Activated CD4-positive, CD25-positive, alpha-beta regulatory T cell treated with anti-CD3 and anti-CD28 coated beads, Interleukin-2, amount 50 U/mL, for 72 hours (primary cell): Measurements from ENCODE around the gene NAV2.
"Not testable (repeated sequence)": the region's sequence is repeated elsewhere in the genome, so short reads cannot be mapped to it uniquely, and the experiment has no call there.

Source experiments
- DNase-seq: peaks from one replicate; pipeline ENCODE4 v3.0.0; 2021

NAV2 gene

DNA sequence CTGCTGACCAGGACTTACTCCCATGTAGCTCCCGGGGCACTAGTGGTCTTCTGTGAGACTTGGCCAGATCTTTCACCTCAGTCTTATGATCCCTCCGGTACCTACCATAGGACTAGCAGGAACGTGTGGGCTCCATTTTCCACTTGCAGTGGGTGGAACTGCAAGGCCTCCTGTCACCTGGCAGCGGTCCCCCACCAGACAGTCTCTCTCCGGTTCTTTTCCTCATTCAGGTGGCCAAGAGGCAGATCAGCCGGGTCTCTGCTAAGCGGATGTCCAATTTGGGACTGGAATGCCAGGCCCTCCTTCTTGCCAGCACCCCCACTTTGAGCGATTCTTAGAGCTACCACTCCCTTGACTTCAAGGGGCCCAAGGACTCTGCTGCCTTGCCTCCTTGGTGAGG lies 158.9 kb downstream of the NAV2 start:
- no peak for DNase-seq

DNA sequence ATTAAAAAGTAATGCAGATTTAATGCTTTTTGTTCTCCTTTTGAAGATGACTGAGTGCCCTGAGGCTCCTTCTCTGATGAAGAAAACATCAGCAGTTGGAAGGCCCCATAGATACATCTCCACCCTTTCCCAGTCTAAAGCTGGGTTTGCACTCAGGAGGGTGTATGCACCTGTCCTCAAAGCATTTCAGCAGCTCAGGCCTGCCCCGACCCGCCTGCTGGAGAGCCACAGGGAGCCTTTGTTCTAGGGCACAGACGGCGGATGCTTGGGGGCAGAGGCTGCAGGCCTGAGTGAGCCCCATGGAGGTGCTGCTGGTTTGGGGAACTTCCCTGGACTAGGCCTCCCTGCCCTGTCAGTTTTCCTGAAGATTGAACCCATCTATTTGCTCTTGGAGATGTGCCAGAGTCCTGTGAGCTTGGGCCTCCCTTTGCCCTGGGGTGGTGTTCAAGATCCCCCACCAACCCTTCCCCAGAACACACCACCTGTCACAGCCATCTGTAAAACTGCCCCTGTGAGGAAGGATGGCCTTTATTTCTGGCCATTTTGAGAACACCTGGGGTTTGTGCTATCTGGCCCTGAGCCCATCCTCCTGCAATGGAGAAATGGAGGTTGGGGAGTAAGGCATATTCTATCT lies 160.0 kb downstream of the NAV2 start:
- DNase-seq: no peak

DNA sequence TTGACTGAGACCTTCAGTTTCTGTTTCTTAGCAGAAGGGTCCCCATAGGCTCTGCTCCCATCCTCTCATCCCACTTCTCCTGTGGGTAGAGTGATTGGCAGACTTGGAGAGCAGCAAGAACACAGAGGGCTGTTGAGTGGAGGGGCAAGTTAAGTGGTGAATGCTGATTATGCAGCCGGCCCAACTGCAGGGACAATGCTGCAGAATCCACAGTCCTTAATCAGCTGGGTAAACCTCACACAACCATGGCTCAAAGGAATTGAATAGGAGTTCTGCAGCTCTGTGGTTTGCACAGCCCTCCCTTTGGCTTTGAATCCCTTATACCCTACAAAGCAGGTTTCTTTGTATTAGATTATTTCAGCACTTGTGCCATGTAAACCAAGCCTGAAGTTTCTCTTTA lies 161.1 kb downstream of the NAV2 start:
- DNase-seq: no peak

DNA sequence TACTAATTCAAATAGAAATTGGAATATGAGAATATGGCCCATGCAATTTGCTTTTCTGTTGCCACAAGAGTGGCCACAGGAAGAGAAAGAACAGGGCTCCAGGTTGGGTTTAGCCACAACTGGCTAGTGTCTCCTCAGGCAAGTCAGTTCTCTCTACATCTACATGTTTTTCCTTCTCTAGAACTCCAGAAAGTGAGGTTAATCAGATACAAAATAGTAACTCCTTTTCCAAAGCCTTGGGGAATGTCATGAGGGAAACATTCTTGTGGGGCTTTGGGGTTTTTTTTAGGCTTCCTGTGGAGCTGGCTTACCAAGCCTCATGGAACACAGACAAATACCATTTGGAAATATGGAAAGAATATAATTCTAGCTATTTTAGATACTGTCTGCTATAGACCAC lies 161.6 kb downstream of the NAV2 start:
- DNase-seq: no peak

DNA sequence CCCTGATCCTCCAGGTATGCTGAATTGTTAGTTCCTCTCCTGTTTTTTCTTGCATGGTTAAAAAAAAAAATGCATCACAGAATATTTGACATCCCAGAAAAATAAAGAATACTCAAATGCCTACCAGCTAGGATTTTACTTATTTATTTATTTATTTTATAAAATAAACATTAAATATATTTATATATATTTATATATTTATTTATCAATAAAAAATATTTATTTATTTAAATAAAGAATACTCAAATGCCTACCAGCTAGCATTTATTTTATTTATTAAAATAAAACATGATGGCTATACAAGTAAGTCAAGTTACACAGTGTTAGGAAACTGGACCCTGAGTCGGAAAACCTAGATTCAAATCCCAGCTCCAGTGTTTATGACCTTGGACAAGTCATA lies 164.1 kb downstream of the NAV2 start:
- DNase-seq: no peak

DNA sequence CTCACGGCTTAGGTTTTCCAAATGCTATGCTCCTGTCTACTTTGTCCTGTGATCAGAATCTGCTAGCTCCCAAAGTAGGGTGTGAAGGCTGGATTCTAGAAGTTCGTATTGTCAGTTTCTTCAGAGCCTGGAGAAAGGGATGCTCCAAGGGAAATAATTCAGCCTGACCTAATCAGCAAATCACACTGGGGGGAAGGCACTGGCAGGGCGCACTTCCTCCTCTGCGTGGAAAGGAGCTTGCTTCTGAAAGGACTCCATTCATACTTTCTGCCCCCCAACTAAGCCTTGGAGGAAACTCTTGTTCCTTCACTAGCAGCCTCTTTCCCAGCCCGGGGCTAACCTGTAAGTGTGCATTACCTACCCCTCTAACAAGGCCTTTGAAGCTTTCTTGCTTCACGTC lies 165.9 kb downstream of the NAV2 start:
- DNase-seq: no peak

DNA sequence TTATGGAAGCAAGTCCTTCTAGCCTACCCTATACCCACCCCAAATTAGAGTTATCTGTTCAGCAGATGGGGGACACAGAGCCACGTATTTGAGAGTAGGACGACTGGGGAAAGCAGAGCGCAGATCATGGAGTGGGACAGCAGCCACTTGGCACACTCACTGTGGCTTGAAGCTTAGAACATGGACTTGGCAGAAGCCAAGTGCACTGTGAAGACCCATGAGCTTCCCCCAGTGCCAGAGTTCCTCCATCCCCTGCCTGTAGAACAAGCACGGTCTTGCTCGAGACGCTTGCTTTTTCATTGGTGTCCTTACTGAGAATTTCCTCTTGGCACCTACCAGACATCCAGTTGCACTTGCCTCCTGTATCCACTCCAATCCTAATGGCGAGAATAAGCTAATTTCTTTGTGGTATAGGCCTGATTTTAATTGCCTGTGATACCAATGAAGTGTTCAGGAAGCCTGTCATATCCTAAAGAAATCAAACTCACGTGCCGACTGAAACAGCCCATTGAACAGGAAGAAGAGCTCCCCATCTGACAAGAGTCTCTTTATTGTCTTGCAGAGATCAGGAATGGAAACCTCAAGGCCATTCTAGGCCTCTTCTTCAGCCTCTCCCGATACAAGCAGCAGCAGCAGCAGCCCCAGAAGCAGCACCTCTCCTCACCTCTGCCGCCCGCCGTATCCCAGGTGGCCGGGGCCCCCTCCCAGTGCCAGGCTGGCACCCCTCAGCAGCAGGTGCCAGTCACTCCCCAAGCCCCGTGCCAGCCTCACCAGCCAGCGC lies 166.9 kb downstream of the NAV2 start:
- no peak for DNase-seq

DNA sequence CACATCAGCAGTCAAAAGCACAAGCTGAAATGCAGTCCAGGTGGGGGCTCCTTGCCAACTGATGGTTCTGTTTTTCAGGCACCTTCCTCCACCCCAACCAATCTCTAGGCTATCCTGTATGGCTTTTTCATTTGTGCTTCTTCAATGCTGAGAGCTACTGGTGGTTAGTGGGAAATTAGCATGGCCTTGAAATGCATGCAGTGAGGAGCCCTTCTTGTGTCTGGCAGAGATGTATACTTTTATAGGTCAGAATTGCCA lies 167.4 kb downstream of the NAV2 start:
- no peak for DNase-seq

DNA sequence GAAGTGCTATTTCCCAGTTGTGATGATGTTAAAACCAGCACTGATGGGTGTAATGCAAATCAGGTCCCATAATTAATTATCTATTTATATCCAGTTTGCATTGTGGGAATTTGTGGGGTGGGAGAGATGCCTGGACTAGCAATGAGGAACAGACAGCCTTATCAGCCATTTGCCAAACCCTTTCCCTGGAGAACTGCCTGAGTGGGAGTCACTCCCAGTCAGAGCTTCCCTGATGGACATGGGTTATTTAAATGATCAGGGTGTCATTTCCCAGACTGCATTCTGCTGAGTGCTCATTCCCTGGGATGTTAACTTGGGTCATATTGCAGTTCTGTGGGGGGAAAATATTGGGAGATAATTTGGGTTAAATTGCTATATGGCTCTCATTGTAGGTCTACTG lies 168.5 kb downstream of the NAV2 start:
- DNase-seq: no peak

DNA sequence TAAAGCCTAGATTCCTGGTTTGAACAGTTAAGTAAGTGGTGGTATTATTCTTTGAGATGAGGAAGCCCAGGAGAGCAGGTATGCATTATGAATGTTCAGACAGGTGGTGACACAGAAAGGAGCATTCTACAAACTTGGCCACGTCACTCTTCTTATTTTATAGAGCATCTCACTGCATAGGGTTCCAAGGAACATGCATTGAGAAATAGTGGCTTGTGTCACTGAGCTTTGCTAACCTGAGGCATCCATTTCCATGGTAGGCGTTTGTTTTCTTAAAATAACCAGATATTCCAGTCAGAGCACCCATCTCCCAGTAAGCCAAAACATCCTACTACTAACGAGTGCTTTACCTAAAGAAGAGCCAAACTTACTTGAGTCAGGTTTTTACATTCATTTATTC lies 169.7 kb downstream of the NAV2 start:
- DNase-seq: no peak

DNA sequence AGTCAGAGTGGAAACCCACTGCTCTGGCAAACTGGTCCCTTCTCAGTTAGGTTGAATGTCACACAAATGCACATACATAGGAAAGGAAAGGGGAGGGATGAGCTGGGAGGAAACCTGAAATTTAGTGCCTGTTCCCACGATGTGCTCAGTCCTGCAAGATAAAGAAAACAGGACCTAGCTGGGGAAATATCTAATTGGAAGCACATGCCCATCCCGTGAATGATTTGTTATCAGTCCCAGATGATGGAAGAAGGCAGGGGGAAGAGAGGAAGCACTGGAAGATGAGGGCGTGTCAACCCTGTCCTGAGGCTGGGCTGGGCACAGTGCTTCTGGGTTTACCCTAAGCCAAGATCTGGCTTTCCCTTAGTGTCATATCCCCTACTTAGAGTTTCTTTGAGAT lies 173.9 kb downstream of the NAV2 start:
- no peak for DNase-seq

DNA sequence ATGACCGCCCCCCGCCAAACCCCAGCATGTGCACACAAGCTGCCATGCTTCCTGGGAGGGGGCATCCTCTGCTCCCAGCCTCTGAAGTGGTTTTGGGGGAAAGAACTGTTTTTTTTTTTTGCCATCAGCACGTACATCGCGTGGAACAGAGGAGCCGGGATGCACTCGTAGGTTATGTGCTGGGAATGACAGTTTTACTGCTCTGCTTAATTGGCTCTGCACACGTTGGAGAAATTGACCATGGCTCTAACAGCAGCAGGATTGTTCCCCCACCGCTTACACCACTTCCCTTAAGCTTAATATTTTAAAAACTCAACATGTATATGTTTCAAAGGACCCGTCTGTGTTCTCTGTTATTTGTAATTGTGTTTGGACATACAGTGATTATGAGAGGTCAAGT lies 175.2 kb downstream of the NAV2 start:
- no peak for DNase-seq

DNA sequence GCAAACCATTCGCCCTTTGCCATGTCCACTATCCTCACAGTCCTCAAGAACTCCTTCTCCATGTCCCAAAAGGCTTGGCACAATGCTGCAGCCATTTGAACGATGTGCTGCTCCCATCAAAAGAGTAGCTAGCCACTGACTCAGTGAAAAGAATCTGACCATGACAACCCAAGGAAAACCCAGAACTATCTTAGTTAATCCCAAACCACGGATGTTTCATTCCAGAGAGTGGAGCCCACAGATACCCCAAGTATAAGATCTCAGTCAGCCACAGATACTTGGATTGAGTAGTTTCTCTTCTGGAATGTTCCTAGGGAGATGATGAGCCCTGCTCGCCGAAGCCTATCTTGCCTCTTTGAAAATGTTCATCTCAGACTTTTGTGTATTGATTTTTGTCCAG lies 176.9 kb downstream of the NAV2 start:
- no peak for DNase-seq

DNA sequence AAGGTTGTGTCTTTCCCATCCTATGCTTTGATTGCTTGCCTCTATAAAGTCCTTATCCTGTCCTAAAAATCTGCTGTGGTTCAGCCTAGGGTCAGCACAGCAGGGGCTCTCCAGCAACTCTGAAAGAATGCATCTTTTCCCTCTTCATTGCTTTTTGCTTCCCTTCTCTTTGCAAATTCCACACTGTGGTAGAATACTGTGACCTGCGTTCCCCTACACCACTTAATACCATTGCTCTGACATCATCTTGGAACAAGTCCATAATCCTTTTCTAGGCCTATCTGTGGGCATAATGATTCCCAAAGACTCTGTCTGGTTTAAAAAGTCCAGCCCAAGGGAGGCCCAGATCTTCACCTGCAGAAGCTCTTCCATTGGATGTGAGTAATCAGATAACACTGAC lies 177.7 kb downstream of the NAV2 start:
- no peak for DNase-seq

DNA sequence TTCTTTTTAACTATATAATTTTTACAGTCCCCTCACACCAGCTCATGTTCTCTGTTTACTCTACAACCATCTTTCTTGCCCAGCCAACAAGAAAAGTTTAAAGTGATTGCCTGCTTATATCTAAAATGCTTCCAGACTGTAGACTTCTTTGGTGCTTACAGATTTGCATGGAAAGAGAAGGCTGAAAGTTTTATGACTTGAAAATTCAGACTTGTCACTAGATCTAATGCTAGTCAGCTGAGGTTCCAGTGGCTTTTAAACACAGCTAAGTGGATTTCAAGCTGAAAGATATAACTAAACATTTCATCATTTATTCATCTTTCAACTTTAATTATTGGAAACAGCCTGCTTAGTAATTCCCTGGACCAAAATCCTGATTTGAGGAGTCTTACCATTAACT lies 178.4 kb downstream of the NAV2 start:
- DNase-seq: no peak

DNA sequence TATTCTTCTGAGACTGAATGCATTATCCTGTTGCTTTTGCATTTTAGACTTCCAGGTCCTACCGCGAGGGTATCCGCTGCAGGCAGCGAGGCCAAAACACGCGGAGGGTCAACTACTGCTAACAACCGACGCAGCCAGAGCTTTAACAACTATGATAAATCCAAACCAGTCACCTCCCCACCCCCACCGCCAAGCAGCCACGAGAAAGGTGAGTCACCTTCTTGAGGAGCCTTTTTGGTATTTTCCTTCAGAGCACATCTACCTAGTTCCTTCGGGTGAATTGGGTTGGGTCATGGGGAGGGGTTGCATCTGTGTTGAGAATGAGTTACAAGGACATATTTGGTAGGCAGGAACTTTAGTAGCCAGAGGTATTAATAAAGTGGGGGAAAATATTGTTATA lies 179.8 kb downstream of the NAV2 start:
- DNase-seq: no peak

DNA sequence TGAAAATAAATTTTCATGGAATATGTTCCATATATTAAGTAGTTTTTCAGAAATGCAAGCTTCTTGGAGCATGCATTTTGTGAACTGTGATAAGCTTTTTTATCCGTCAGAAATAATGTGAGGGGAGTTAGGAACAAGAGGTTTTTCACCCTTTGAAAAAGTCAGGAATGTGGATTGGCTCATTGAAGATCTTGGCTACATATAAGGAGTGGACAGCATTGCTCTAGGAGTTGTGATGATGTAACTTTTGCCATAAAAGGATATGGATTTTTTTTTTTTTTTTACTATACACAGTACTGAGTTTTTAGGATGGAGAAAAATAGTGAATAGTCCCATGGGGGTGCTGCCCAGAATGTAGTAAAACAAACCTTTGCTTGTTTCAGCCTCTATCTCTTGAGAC lies 180.2 kb downstream of the NAV2 start:
- DNase-seq: no peak

DNA sequence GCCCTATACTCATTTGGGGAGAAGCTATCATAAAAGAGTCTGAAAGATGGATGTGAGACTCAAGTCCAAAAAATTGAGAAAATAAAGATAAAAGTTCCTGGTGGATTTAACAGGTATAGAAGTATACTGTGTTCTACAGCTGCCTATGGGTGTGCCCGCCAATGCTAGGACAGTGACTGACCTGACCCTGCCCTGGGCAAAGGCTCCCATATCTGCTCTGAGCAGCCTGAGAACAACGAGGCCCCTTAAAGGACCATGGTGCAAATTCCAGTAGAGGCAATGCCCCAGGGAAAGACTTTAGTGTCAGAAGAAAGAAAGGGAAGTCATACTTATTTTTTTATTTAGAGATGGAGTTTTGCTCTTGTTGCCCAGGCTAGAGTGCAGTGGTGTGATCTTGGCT lies 181.8 kb downstream of the NAV2 start:
- no peak for DNase-seq

DNA sequence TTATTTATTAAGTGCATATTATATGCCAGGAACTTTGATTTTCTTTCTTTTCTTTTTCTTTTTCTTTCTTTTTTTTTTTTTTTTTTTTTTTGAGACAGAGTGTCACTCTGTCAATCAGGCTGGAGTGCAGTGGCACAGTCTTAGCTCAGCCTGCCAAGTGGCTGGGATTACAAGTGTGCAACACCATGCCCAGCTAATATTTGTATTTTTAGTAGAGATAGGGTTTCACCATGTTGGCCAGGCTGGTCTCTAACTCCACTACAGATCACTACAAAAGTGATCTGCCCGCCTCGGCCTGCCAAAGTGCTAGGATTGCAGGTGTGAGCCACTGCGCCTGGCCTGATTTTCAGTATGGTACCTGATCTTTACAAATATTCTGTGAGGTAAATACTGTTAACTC lies 182.4 kb downstream of the NAV2 start:
- DNase-seq: not testable (repeated sequence)

DNA sequence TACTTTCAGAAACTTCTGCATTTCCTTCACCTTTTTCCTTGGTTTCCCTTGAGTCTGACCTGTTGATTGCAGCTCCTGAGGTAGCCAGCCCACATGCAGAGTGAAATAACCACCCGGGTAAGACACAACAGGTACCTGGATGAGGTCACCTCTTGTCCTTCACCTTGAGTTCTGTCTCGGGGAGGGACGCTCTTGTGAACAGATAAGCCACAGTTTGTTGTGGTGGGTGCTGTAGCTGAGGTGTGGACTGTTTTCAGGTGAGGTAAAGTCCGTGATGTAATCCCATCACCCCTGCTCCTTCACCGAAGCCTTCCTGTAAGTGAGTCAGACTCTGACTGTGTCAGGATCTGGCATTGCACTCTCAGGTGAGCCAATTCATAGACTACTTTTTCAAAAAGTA lies 183.1 kb downstream of the NAV2 start:
- DNase-seq: no peak

DNA sequence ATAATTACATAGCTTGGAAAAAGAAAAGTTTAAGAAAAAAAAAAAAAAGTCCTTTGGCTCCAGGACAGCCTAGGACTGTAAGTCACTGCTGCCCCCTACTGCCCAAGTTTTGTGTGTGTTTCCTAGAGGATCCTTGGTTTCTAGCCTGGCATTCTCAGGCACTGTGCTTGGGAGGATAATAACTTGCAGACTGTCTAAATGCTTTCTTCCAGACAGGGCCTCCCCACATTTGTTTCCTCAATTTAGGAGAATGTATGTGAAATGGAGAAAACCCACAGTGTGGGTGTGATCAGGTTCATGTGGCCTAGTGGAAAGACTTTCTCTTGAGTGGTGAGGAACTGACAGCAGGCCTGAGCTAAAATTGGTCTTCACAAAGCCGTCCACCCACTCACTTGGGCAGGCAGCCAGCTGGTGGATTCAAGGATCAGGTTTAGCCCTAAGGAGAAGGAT lies 191.0 kb downstream of the NAV2 start:
- peak; percentile 42 for DNase-seq

DNA sequence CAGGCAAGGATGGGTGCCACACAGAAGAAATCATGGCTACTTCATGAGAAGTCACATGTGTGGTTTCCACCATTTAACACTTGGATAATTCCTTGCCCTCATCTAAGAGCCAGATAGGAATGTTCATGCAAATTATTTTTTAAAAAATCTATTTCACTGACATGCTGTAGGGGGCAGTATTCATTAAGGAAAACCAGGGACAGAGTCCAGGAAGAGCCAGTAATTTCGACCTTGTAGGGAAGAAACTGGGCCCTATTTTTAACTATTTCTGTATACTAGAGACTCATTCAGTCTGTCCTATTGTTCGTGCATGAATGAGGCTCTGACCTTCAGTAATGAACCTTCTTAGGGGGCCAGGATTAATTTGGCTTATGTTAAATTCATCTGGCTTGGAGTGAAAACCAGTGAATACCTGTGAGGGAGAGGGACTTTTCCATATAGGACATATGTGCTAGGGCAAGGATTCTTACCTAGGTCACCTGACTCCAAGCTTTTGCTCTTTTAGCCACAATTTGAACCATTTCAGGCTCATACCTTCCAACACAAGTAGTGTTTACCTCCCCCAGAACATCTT lies 192.7 kb downstream of the NAV2 start:
- DNase-seq: no peak

DNA sequence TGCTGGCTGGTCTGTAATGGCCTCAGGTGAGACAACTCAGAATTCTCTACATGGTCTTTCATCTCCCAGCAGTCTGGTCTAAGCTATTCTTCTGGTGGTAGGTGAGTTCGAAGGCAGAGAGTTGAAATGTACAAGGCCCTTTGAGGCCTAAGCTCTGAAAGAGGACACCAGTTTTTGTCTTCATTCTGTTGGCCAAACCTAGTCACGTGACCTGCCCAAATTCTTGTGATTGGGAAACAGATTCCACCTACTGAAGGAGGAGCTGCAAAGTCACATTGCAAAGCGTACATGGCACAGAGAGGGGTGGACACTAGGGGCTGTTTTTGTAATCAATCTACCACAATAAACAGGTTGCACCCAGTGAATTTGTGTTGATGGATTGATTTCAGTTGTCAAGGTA lies 193.5 kb downstream of the NAV2 start:
- DNase-seq: no peak

DNA sequence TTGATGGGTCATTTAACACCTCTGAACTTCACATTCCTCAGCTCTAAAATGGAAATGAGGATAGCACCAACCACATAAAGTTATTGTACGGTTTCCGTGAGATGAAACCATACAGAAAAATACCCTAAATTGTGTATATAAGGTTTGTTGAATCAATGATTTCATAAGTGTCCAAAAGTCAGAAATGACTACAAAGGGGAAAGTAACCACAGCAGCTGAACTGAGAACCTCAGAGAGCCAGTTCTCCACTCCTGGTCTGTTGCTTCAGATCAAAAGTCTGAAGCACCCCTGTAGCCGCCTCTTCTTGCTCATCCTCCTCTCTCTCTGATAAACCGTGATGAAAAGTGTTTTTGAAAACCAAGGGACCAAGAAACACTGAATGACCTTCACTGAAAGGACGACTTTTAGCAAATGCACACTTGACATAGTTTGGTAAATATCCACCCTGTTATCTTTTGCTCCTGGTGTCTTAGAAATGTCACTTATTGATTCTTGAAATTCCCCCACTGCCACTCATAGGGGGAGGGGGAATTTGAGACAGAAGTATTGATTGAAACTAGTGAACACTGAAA lies 194.5 kb downstream of the NAV2 start:
- DNase-seq: no peak

DNA sequence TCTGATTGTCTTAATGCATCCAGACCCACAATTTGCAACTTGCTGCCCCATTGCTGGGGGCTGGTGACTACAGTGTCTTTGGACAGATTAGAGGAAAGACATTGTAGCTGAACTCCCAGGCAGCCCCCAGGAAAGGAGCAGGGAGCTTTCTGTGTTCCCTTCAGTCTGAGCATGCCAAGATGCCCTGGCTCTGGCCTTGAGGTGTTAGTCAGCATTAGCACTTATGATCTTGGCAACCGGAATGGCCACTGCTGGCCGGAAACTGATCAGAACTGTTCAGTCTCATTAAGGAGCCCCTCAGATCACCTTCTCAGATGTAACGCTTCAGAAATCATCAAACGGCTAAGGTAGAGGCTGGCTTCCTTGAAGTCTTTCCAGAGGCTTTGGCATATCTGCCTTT lies 195.2 kb downstream of the NAV2 start:
- DNase-seq: no peak
